A673 (cell line): ENCODE data around the gene CCDC154.

Experiments used
- CTCF ChIP-seq: fragments of 300-800, 200-600 bp; sonication (generic); conservative IDR thresholded peaks from 2 replicates; pipeline ENCODE4 v1.5.1; 2017; ENCODE audit warnings: low read depth, mild to moderate bottlenecking, antibody characterized with exemption, low read length, moderate library complexity, mixed read lengths
- EZH2 ChIP-seq: fragments of 200-600 bp; sonication (generic); IDR thresholded peaks from 2 replicates; pipeline ENCODE4 v1.6.1; 2017; ENCODE audit warnings: borderline replicate concordance, low read depth, mild to moderate bottlenecking, mixed read lengths, antibody characterized with exemption, low read length; ENCODE audit not compliant: poor library complexity, severe bottlenecking

GRCh38 chr16:1431497-1432270, 12.7 kb downstream of the CCDC154 start:
- TF ChIP-seq CTCF (no peak), EZH2 (no peak)
